Activated CD4-positive, alpha-beta T cell treated with anti-CD3 and anti-CD28 coated beads for 24 hours (primary cell): ENCODE measurements around the gene PLXNB2.

Experiments used
- DNase-seq, 2 donors: peaks; one replicate each; pipeline ENCODE4 v3.0.0-alpha.2; 2020; ENCODE audit warnings: low read depth in 2 of 2

PLXNB2 gene

DNA sequence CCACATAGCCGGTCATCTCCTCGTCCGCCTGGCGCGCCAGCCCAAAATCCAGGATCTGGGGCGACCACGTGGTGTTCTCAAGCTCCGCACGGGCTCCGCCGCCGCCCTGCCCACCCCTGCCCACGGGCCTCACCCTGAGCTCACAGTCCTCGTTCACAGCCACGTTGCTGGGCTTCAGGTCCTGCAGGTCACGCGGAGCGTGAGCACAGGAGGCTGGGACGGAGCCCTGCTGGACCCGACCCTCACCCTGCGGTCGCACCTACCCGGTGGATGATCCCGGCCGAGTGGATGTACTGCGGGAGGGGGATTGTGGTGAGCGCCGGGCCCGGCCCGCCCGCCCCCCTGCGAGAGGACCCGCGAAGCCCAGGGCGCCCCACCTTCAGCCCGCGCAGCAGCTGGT, 40.5 kb downstream of the PLXNB2 start:
- DNase-seq, result no peak

DNA sequence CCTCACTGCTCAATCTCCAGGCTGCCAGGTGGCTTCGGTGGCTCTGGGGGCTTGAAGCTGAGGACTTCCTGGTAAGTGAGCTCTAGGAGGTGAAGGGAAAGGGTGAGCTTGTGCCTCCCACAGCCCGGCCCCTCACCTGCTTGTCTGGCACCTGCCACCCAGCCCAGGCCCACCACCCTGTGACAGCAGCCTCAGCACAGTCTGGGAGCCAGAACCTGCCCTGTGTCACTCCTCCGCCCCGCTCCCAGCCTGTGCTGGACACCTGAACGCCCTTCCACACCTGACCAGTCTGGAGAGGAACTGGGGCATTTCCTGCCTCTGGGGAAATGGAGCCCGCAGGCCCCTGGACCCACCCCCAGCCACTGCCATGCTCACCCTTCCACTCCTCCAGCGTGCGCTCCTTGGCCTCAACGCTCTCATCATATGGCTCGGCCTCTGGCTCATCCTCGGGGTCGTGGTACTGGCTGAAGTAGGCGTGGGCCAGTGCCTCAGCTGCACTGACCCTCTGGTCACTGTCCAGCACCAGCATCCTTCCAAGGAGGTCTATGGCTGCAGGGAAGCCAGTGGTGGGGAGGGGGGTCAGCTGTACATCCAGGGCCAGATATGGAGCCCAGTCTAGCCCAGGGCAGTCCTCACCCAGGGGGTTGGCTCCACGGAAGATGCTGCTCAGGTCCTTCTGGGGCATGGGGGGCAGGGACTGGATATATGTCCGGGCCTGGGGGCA, 42.3 kb downstream of the PLXNB2 start:
- no peak for DNase-seq

DNA sequence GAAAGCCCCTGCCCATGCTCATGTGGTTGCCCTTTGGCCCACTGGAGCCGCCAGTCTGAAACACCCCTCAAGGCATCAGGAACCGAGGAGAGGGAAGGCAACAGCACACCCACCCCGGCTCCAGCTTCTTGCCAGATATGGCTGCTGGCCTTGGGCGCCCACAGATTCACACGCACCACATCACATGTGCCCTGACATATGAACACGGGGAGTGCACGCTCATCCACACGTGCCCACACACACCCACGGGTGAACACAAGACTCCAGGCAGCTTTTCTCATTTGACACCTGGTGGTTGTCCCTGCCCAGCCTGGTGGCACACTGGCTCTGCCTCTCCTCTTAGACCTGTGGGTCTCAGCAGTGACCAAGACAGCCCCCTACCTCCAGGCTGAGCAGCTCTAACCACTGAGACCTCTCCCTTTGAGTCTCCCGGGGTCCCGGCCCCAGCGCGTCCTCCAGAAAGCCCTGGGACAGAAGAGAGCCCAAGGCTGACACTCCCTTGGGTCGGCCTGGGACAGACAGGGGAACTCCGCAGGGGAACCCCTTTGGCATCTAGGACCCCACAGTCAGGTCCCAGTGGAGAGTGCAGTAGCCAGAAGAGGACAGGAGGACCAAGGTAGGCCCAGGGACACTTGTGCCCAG, 43.2 kb downstream of the PLXNB2 start:
- DNase-seq, result no peak

DNA sequence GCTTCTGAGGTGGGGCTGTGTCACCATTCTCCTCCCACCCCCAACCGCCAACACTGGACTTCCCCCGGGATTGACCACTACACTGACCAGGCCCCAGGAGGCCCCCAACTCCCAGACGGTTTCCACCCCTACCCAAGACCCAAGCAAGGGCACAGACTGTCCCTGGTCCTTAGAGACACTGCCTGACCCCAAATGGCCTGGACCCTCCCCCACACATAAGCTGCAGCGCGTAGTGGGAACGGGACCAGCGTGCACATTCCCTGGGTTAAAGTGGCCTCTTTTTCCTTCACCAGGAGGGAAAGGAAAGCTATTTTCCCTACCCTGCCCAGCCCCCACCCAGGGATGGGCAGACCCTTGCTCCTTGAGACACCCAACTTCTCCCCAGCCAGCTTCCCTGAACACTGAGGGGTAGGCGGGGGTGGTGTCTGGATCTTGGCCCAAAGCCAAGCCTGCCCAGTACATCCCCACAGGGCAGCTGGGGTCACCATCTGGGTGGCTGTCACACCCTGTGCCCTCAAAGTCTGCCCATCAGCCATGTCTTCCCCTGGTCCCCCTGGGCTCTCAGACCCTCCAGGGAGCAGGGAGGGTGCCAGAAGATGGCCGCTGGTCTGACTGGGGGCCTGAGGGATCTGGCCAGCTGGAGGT, 44.4 kb downstream of the PLXNB2 start:
- DNase-seq, result no peak

DNA sequence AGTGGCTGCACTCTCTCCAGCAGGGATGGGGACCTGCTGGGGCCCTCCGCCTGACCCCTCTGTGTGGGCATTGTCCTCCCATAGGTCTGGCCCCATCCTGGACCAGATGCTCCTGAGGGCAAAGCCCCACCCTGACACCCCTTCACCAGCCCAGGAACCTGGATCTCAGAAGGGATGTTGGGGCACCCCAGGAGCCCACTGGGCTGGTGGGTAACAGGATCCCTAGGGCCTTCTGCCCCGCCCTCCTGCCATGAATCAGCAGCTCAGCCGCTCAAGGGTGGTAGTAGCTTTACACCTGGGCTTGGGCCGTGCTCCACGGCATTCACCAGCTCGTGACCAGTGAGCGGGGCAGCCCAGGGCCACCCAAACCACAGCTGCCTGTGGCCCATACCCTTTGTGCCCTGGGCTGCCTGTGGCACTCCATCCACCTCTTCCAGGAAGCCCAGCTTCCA, 45.0 kb downstream of the PLXNB2 start:
- DNase-seq, result no peak

DNA sequence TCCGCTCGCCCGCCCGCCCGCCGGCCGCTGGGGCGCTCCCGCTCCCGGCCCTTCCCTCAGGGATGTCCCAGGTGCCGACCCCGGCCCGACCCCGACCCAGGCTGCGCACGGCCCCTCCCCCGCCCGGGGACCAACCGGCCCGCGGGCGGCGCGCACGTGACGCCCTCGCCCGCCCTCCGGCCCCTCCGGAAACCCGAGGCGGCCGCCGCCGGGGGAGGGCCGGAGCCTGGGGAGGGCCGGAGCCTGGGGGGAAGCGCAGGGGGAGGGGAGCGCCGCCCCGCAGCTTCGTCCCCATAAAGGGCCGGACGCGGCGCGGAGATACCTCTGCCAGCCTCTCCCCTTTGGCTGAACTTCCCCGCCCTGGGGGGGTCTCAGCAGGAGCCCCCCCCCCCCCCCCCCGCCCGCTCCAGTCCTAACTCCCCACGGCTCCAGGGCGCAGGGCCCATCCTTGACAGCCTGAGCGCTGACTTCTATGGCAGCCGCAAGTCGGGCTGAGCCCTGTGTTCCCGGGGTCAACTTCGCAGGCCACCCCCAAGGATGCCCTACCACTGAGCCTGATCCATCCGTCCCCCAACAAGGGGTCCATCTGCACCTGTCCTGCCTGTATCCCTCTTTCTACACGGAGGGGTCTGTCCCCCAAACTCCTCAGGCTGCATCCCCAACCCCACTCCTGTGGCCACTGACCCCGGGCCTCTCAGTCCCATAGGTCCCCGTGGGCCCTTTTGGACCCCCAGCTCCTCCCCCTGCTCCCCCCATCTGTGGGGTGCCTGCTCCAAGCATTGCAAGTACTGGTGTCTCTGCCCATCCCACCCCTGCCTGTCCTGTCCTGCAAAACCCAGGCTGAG, 45.6 kb downstream of the PLXNB2 start, which contains the start of gene MAPK12:
Gene MAPK12 (minus strand): TSS at position 69 of the 845 bp plus-strand sequence. CDS start 174 bp downstream, outside the sequence.
- DNase-seq, result no peak

DNA sequence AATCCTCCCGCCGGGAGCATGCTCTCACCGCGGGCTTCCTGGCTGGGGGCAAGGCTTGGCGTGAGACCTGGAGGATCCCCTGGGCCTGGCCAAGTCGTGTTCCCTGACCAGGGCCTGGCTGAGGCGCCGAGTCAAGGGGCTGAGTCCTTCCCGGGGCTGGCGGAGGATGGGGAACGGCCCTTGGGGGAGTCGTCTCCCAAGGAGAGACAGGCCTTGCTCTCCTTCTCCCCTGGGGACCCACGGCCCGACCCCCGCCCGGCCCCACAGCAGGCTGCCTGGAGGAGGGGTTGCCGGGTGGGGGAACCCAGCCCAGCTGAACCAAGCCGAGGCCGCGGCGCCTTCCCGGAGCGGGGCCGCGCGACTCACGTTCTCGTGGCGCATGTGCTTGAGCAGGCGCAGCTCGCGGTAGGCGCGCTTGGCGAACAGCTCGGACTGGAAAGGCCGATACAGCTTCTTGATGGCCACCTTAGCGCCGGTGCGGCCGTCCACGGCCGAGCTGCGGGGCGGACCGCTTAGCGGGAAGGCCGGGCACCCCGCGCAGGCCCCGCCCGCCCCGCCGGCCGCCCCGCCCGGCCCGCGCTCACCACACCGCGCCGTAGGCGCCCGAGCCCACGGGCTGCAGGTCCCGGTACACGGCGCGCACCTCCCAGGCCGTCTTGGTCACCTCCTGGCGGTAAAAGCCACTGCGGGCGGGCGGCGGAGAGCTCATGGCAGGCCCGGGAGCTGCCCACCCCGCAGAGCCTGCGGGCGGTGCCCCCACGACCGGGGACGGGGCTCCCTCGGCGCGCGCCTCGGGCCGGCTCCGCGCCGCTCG, 46.4 kb downstream of the PLXNB2 start:
- DNase-seq, result no peak

DNA sequence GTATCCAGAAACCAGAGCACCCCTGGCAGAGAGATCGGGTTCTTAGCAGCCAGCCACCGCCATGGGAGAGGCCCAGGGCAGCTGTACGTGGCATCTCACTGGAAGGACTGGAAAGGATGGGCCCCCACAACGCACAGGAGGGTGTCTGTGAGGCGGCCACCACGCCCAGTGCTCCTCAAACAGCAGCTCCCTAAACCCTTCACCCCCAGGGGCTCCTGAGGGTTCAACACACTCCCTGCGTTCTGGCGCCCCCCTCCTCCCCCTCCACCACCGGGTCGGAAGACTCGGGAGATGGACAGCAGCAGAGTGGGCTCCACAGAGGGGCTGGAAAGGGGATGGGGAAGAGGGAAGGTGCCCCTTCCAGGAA, 47.0 kb downstream of the PLXNB2 start:
- no peak for DNase-seq

DNA sequence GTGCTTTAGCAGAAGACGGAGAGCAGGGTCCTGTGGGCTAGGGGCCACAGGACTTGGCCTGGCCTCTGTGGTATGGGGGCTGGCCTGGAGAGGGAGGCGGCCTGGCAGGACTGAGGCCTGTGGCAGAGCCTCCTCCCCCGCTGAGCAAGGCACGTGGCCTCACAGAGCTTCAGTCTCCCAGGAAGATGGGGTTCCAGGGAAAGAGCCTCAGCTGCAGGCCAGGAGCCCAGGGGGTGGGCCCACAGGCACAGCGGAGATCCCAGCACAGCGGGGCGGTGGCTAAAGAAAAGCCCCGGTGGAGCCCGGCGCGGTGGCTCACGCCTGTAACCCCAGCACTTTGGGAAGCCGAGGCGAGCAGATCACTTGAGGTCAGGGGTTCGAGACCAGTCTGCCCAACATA, 48.1 kb downstream of the PLXNB2 start:
- no peak for DNase-seq

DNA sequence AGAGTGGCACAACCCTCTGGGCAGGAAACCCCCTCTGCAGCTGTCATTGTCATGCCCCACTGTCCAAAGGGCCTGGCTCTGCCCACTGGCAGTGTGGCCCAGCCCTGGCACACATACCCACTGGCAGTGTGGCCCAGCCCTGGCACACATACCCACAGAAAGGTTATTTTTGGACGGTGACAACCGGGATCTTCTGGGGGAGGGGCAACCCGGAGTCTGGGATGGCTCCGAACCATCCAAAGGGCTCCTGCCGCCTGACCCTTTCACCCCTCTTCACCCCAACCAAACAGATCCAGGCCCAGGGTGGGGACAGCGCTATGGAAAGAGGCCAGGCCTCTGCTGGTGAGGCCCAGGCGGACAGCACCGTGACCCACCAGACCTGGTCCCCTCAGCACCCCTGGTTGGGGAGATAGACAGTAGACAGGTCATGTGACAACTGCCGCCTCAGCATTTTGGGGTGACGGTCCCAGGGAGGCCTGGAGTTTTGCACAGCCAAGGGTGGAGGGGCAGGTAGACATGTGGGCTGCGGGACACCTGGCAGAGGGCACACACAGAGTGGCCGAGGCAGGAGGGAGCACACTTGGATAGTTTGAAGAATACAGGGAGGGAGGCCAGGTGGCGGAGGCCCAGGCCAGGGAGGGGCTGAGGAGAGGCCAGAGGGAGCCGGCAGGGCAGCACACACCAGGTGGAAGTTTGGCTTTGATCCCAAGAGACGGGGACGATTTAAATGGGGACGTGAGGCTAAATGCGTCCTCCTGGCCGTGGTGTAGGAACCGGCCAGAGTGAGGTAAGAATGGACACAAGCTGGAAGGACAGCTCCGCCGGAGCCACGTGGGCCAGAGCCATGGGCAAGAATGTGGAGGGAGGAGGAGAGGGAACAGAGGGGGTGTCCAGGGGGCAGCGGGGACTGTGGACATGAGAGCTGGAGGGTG, 48.8 kb downstream of the PLXNB2 start:
- no peak for DNase-seq

DNA sequence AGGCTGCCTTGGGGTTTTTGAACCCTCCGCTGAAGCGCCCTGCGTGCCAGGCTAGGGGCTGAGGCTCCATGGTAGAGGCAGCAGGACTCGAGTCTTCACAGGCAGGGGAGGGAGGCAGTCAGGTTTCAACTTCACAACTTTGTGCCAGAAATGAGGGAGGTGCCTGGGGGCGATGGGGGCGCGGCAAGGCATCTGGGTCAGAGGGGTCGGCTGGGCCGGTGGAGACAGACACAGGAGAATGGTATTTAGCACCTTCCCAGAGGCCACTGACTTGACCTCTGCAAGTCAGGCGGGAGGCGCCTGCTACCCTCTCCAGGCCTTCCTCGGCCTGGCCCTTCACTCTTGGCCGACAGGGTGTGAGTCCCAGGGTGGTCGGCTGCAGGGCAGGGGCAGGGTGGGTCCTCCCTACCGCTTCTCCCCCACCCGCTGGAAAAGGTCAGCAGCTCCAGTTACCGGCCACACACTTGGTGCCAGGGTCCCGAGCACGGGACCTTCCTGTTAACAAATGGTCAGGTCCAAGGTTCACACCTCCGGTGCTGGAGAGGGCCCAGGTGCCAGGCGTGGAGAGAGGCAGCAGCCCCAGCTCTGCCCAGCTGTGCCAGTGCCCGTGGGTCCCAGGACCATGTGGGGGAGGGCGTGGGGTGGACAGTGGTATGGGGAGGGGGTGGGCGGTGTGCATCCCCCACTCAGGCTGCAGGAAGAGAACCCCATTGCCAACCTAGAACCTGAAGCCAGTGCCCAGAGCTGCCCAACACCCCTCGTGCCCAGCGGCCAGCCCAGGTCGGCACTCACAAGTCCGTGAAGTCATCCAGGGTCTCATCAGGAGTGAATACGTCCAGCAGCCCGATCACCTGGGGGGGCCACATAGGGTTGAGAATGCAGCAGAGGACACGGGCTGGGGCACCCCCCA, 49.7 kb downstream of the PLXNB2 start:
- no peak for DNase-seq

DNA sequence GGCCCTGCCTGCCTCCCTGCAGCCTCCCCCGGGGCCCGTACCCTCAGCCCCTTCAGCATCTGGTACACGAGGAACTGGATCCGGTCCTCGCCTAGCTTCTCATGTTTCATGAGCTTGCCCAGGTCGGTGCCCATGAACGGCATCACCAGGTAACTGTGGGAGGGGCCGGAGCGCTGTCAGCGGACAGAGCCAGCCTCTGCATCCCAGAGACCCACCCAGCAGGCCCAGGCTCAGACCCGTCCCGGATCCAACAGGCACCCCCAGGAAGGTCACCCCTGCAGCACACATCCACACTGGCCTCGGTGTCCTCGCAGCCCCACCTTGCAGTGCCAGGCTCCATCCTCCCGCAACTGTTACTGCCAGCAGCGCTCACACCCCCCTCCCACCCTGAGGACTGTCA, 50.4 kb downstream of the PLXNB2 start:
- no peak for DNase-seq

DNA sequence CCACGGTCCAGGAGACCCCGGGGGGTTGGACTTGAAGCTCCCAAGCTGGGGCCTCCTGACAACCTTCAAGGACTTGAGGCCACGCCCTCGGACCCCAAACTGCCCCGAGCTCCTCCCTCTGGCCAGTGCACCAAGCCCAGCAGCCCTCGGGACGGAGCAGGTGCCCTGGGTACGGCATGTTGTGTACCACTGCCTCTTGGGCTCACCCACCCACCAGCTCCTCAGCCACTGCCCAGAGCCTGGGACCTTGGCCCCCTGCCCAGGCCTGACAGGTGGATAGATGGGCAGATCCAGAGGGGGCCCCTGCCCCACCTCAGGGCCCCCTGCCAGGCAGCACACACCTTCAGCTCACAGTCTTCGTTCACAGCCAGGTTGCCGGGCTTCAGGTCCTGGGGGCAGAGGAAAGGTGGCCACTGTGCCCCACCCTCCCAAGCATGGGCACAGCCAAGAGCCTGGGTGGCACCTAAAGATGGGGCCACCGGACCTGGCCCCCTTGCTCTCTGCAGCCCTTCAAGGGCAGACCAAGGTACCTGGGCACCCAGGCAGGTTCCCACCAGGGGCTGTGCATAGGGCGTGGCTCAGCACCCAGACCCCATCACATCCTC, 51.1 kb downstream of the PLXNB2 start:
- DNase-seq, result no peak

DNA sequence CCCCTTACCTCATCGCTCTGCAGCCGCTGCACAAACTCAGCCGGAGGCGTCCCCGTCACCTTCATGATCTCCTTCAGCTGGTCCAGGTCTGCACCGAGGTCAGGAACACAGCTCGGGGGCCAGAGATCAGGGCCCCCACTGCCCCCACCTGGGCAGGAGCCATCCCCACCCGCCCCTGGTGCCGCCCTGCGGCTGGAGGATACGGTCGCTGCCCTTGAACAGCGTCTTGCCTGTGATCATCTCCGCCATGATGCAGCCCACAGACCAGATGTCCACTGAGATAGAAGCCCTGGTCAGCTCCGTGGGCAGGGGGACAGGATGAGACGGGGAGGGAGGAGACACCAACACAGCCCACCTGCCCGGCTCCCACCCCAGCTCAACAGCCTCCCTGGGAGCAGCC, 51.8 kb downstream of the PLXNB2 start:
- DNase-seq, result no peak

DNA sequence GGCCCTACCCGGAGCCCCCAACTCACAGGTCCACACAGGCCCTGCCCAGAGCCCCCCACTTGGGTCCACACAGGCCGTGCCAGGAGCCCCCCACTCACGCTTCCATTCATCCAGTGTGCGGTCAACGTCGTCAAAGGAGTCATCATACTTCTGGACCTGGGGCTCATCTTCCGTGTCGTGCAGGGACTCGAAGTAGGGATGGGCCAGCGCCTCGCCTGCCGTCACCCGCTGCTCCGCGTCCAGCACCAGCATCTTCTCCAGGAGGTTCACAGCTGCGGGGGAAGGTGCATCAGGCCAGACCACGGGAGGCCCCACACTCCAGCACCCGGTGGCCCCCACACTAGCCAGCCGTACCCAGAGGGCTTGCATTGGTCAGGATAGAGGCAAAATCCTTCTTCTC, 52.3 kb downstream of the PLXNB2 start:
- DNase-seq, result no peak

DNA sequence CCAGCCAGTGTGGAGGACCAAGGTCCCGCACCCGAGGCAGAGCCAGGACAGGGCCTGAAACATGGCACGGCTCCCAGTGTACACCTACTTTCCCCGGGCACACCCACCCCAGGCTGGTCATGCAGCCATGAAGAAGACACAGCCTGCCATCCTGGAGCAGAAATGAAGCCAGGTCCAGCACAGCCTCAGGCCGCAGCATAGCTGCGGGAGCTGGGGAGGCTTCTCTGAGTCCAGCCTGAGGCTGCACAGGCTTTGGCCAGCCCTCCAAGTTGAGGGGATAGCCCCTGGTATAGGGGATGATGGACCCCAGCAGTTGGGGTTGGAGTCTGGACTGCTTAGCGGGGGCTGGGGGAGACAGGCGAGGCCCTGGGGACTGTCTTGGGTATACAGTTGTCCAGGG, 53.5 kb downstream of the PLXNB2 start:
- DNase-seq, result no peak

DNA sequence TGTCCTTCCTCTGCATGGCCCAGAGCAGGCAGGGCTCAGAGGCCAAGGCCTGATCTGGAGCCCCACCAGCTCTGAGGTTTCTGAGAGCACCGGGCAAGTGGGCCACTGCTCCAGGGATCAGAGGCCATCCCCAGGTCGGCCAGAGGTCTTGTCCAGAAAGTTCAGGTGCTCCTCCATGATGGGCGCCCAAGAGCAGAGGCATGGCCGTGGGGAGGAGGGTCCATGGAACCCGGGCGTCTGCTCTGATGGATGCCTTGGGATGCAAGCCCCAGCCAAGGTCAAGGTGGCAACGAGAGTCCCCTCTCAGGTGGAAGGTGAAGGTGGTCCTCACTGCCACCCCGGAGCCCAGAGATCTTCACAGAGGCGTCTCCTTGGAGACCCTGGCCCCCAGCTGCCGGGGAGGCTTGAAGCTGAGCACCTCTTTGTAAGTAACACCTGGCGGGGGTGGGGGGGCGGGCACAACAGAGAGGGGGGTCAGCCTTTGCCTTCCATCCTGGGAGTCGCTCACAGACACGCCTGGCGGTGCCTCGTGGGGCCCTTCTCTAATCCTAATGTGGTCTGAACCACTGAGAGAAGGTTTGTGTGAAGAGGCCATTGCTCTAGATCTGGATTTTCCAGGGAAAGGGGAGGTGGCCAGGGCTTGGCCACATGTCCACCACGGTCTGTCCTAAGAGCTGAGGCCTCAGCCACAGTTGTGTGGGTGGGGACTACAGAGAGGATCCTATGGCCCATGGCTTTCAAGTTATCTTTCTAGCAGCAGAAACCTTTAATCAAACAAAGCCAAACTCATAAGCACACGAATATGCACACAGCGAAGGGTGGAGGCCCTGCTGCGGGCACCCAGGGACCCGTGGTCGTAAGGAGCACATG, 54.2 kb downstream of the PLXNB2 start:
- no peak for DNase-seq
